ENCODE measurements around the gene SEC14L2.
"Not testable (repeated sequence)": the region's sequence is repeated elsewhere in the genome, so short reads cannot be mapped to it uniquely, and the experiment has no call there.

Gene SEC14L2

GRCh38 chr22:30380011-30380410, 16.8 kb upstream of the SEC14L2 start:
- DNase-seq = no peak

- DNase-seq = no peak
Observed at GRCh38 chr22:30381264-30381663, 15.6 kb upstream of the SEC14L2 start.

- no peak for DNase-seq
Observed at GRCh38 chr22:30382340-30382739, 14.5 kb upstream of the SEC14L2 start.

GRCh38 chr22:30383061-30383460, 13.8 kb upstream of the SEC14L2 start:
- no peak for DNase-seq

- no peak for DNase-seq
Observed at GRCh38 chr22:30385942-30386341, 10.9 kb upstream of the SEC14L2 start.

GRCh38 chr22:30386608-30386959, 10.2 kb upstream of the SEC14L2 start:
- no peak for DNase-seq

GRCh38 chr22:30386960-30387827, 9.6 kb upstream of the SEC14L2 start, which contains the start of gene RNF215:
RNF215 (minus strand) TSS chr22:30387411; CDS start chr22:30387313, 98 bp downstream.
- DNase-seq = peak; percentile 61

GRCh38 chr22:30390974-30391691, 5.7 kb upstream of the SEC14L2 start:
- DNase-seq = peak; percentile 71

- peak; percentile 32 for DNase-seq
Observed at GRCh38 chr22:30392661-30393321, 4.0 kb upstream of the SEC14L2 start.

GRCh38 chr22:30393322-30393680, 3.5 kb upstream of the SEC14L2 start:
- no peak for DNase-seq

- DNase-seq = no peak
Observed at GRCh38 chr22:30393885-30394284, 2.9 kb upstream of the SEC14L2 start.

- DNase-seq = no peak
Observed at GRCh38 chr22:30397656-30398635, 1.1 kb downstream of the SEC14L2 start.

- DNase-seq = no peak
Observed at GRCh38 chr22:30398685-30399680, 2.2 kb downstream of the SEC14L2 start.

- DNase-seq = no peak
Observed at GRCh38 chr22:30399718-30400117, 2.9 kb downstream of the SEC14L2 start.

- no peak for DNase-seq
Observed at GRCh38 chr22:30400159-30400558, 3.3 kb downstream of the SEC14L2 start.

- DNase-seq = not testable (repeated sequence)
Observed at GRCh38 chr22:30401024-30401423, 4.2 kb downstream of the SEC14L2 start.

- no peak for DNase-seq
Observed at GRCh38 chr22:30402028-30402765, 5.4 kb downstream of the SEC14L2 start.

GRCh38 chr22:30402766-30403104, 5.9 kb downstream of the SEC14L2 start:
- DNase-seq = not testable (repeated sequence)

GRCh38 chr22:30404307-30404706, 7.5 kb downstream of the SEC14L2 start:
- no peak for DNase-seq

- no peak for DNase-seq
Observed at GRCh38 chr22:30405731-30406130, 8.9 kb downstream of the SEC14L2 start.

Measured in MV-4-11 (cell line).